Right lung (tissue), 10 donors: ENCODE data around the gene ARRB1. TPM values are rescaled to one million over a fixed set of nuclear protein-coding genes. Genes with fewer than 3 reads are reported as not detected.
"Not testable (repeated sequence)": the region's sequence is repeated elsewhere in the genome, so short reads cannot be mapped to it uniquely, and the experiment has no call there.

ENCODE experiments used
- DNase-seq, 2 donors: peaks; one replicate each; pipeline ENCODE4 v3.0.0-alpha.2; 2013
- long read RNA-seq, 8 donors: transcript quantifications; one replicate each; lab custom pipeline, GENCODE V29; 2026
- polyA plus RNA-seq, 5 donors: library from polyadenylated mRNA; unstranded; fragments of 120-200 nt; gene quantifications; one replicate each; pipeline versions ENCODE4 v1.2.1 to v1.2.3, GENCODE V29; 2013; ENCODE audit warnings: inconsistent platforms in 1 of 5, low replicate concordance in 1 of 5; ENCODE audit not compliant: insufficient read length in 5 of 5, insufficient read depth in 1 of 5

ARRB1 gene
- polyA plus RNA-seq = 10 to 100 TPM; 40.5 to 62.8 (median 54.8) TPM
- long read RNA-seq, donor 1, transcript ARRB1-201 (15 exons, 1,895 nt) = major isoform, 5 of 8,812 reads
- long read RNA-seq, donor 1, partial matches to known transcripts = 8,210 of 8,812 reads
- long read RNA-seq, donor 1, other reads (novel, unspliced or antisense) = 595 of 8,812 reads
- long read RNA-seq, donor 2, partial matches to known transcripts = 4,630 of 4,752 reads
- long read RNA-seq, donor 2, other reads (novel, unspliced or antisense) = 119 of 4,752 reads
- long read RNA-seq, donor 3, partial matches to known transcripts = 0 of 5 reads
- long read RNA-seq, donor 3, other reads (novel, unspliced or antisense) = 0 of 5 reads
- long read RNA-seq, donor 4, partial matches to known transcripts = 3,799 of 4,286 reads
- long read RNA-seq, donor 4, other reads (novel, unspliced or antisense) = 485 of 4,286 reads
- long read RNA-seq, donor 5, transcript ARRB1-201 (15 exons, 1,895 nt) = major isoform, 15 of 7,867 reads
- long read RNA-seq, donor 5, partial matches to known transcripts = 7,138 of 7,867 reads
- long read RNA-seq, donor 5, other reads (novel, unspliced or antisense) = 713 of 7,867 reads
- long read RNA-seq, donor 6, partial matches to known transcripts = 5 of 9 reads
- long read RNA-seq, donor 6, other reads (novel, unspliced or antisense) = 0 of 9 reads
- long read RNA-seq, donor 7, transcript ARRB1-201 (15 exons, 1,895 nt) = major isoform, 13 of 5,262 reads
- long read RNA-seq, donor 7, partial matches to known transcripts = 4,976 of 5,262 reads
- long read RNA-seq, donor 7, other reads (novel, unspliced or antisense) = 272 of 5,262 reads
- long read RNA-seq, donor 8, partial matches to known transcripts = 0 of 1 reads
- long read RNA-seq, donor 8, other reads (novel, unspliced or antisense) = 0 of 1 reads

DNA sequence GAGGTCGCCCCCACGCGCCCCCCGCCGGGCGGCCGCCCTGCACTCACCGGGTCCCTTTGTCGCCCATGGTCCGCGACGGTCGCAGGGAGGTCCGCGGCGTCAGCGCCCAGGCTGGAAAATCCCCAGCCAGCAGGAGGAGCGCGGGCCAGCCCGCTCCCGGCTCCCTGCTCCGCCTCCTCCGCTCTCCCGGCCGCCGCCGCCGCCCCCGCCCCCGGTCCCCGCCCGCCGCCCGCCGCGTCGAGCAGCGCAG, at the start of gene ARRB1:
TSS of gene ARRB1 (minus strand) at position 121 of the 250 bp plus-strand sequence. CDS start at position 67, 54 bp downstream.
- no peak for DNase-seq

DNA sequence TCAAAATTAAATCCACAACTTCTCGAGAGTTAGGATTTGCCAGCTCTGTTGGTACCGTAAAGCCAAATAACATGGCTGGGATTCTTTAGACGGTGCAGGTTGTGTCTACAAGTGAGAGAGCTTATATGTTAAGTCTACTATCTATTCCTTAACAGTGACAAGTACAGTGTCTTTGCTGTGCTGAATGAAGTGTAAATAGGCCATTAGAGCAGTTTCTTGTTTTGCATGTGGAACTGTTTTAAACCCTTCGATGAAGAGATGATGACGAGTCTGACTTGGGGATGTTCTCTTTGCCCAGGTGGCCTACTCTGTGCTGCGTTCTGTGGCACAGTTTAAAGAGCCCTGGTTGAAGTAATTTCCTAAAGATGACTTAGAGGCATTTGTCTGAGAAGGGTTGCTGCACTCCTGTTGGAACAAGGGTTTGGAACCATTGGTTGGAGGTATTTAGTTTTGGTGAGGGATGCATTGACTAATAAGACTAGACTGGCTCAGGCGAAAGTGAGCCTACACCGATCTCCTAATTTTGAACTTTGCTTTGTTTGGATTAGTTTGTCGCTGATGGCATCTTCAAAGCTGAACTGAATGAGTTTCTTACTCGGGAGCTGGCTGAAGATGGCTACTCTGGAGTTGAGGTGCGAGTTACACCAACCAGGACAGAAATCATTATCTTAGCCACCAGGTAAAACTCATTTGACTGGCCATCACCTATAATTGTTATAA, 48.8 kb upstream of the ARRB1 start:
- peak in 1 of 2 donors; percentile 11 for DNase-seq

DNA sequence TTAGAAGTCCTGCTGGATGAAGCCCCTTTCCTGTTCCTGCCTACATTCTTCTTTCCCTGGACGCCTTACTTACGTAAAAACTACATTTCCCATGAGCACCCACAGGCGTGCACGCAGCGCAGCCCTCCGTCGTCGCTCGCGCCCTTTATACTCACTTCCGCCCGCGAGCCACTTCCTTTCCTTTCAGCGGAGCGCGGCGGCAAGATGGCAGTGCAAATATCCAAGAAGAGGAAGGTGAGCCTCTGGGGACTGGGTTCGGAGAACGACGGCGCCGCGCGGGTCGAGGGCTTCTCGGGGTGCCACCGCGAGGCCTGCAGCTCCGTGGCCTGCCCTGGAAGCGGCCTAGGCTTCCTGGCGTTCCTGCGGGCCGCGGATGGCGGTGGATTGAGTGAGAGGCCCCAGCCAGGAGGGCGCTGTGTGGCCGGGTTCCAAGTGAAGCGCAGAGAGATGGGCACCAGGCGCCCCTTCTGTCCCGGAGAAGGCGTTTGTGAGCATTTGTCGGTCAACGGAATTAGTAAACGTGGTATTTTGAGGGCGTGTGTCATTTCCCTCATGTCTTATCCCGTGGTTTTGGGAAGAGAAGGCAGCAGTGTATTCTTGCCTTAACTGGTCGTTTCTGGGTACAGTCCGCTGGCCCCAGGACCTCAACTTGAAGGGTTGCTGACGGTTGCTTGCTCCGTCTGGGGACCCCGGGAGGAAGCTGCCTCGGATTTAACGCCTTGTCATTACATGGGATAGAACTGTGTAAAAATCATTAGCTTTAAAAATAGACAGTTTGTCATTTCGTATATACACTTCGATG, 48.1 kb upstream of the ARRB1 start, which contains the start of gene RPS3:
TSS of gene RPS3 (plus strand) at position 175 of the 802 bp plus-strand sequence. CDS start at position 205, 30 bp downstream.
- peak; percentile 89 to 93 for DNase-seq

DNA sequence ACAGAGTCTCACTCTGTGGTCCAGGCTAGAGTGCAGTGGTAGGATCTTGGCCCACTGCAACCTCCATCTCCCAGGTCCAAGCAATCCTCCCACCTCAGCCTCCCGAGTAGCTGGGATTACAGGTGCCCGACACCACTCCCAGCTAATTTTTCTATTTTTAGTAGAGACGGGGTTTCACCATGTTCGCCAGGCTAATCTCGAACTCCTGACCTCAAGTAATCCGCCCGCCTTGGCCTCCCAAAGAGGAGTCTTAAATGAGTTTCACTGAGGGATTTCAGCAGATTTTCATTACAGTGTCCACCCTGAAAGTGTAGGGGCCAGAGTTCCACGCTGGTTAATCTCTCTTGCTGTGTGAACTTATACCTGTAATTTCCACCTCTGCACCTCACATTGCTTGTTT, 47.4 kb upstream of the ARRB1 start:
- DNase-seq = no peak

DNA sequence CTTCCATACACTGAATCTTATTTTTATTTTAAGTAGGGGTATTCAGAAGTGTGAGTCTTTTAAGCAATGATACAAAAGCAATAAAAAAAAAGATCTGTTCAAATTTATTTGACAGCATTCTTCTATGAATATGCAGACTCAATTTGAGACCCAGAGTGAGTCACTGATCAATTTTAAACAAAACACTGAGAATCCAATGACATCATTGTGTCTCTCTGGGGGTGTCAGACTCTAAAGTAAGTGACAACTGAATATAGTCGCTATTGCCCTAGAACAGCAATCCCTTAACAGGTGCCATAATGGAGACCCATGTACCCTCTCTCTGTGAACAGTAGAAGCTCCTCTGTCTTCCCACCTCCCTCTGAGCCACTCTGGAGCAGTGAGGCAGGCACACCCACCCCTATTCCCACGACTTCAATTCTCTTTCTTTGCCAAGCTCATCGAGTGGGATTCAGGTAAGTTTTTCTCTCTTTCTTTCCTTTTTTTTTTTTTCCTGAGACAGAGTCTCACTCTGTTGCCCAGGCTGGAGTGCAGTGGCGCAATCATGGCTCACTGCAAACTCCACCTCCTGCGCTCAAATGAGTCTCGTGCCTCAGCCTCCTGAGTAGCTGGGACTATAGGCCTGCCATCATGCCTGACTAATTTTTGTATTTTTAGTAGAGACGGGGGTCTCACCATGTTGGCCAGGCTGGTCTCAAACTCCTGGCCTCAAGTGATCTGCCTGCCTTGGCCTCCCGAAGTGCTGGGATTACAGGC, 42.8 kb upstream of the ARRB1 start:
- DNase-seq = no peak

DNA sequence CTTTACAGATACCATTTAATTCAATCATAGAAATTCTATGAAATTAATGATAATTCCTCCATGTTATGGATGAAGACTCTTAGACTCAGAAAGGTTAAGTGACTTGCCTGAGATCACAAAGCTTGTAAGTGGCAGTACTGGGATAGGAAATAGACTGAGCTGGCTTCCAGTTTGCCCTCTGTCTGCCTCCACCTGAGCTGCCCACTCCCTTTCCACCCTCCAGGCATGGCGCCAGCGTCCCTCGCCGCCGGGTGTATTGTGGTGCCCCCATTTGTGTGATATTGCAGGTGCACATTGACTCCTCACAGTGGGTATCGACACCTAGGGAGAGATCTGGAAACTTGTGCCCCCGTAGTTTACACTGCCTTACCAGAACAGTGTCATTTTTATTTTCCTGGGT, 38.5 kb upstream of the ARRB1 start:
- no peak for DNase-seq

DNA sequence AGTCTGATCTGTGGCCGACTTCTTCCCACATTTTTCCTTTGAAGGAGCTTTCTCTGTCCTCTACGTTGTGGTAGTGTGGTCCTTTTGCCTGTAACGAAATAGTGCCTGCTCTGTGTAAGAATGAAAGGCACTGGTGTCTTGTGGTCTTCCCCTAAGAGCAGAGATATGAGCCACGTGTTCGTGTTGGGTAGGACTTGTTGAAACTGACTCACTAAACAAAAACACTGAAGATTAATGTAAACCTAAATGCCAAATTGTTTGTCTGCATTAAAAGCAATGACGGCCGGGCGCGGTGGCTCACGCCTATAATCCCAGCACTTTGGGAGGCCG, 37.8 kb upstream of the ARRB1 start:
- DNase-seq = no peak

DNA sequence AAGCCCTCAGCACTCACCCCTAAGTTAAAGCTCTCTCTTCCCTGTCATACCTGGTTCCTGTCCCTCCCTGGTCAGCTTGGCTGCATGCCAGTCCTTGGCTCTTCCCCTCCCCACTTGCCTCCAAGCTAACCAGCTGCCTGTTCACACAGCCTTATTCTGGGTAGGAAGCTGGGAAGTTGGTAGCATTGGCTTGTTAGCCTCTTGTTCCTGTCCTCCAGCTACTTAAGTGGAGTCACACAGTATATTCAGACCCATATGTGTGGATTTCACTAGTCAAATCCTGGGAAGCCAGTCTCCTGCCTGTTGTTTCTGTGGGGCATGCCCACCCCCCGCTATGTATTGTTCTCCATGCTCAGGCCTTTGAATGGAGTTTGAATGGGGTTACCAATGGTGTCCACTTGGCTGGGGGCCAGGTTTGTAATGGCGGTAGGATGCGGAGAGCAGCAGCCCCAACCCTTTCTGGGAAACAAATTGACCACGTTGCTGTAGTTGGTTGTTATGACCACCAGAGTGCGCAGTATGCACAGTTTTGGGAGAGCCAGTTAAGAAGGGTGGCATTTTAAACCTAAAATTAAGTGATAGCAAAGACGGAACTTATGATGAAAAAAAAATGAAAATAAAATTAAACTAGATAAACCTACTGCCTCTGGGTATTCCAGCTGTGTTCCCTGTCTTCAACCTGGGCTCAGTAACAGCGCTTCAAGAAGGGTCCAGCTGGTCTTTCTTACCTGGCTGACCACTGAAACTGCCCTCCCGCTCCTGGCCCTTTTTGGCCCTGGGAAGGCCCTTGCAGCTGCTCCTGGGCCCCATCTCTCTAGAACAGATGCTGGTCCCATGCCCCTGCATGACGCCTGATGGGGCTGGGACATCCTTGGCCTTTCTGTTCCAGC, 37.2 kb upstream of the ARRB1 start:
- peak; percentile 59 to 66 for DNase-seq

DNA sequence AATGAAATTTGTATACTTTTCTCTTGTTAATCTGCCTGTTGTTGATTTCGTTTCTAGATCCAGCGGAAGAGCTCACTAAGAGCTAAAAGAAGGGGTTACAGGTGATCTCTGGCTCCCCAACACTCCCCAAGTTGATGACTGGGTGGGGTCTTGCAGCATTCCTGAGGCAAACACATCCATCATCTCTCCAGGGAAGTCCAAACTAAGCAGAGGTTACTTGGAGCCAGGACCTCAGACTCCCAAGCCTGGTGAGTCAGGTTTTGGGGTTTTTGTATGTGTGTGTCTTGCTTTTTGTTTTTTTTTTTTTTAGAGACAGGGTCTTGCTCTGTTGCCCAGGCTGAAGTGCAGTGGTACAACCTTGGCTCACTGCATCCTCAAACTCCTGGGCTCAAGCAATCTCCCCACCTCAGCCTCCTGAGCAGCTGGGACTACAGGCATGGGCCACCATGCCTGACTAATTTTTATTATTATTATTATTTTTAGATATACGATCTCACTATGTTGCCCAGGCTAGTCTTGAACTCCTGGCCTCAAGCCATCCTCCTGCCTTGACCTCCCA, 36.4 kb upstream of the ARRB1 start:
- no peak for DNase-seq

DNA sequence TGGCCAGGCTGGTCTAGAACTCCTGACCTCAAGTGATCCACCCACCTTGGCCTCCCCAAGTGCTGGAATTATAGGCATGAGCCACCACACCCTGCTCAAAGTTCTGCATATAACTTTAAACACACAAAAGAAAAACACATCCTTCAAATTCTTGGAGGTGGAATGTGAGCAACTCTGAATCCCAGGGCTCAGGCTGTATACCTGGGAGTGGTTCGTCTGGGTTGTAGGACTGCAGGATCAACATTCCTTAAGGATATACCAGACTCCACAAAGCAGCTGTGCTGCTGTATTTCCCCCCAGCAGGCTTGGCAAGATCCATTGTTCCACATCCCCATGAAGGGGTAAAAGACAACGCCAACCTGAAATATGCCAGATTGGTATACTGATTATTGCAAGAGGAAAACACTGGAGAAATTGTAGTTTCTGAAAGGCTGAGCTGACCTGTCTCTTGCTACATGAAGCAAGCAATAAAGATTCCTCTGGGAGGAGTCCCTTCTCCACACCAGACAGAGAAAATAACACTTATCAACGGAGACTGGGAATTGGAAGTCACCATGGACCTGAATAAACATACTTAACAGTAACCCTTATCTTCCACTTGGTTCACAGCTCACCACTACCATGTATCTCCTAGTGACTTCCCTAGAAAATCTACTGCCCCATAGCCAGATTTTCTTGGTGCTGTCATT, 35.6 kb upstream of the ARRB1 start:
- DNase-seq = no peak

DNA sequence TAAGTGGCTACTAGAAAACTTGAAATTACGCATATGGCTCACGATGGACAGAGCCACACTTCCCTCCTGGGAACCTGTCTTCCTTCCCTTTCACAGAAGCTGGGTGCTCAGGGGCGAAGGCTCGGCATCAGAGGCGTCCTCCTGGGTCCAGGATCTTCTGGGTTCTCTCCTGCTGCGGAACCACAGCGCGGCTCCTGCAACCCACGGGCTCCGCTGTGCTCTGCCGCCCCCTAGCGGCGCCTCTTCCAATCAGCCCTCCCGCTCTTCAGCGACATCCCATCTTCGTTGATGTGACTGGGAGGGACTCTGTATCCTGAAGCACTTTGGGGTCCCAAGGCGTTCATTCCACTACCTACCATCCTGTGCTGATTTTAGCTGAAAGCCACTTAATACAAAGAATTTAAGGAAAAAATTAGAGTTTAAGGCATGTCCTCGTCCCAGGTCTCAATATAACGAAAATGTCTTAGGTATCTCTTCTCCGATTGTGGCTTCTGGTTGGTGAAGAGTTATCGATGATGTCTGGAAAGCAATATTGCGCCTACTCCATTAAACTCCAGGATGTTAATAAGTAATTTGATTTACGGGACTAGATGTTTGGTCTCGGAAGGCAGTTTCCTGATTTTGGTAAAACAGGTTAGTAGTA, 33.1 kb upstream of the ARRB1 start:
- DNase-seq = peak; percentile 68 to 76

DNA sequence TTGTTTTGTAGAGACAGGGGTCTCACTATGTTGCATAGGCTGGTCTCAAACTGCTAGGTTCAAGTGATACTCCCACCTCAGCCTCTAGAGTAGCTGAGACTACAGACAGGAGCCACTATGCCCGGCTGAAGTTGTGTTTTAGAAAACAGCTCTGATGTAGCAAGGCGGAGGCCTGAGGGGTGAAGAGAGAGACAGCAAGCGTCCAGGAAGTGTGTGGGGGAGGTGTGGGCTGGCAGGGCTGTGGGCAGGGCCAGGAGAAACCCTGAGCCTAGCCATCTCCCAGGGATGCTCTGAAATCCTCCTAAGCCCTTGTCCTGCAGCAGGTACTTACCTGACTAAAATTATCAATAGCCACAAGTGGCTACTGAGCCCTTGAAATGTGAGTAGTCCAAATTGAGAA, 31.8 kb upstream of the ARRB1 start:
- no peak for DNase-seq

DNA sequence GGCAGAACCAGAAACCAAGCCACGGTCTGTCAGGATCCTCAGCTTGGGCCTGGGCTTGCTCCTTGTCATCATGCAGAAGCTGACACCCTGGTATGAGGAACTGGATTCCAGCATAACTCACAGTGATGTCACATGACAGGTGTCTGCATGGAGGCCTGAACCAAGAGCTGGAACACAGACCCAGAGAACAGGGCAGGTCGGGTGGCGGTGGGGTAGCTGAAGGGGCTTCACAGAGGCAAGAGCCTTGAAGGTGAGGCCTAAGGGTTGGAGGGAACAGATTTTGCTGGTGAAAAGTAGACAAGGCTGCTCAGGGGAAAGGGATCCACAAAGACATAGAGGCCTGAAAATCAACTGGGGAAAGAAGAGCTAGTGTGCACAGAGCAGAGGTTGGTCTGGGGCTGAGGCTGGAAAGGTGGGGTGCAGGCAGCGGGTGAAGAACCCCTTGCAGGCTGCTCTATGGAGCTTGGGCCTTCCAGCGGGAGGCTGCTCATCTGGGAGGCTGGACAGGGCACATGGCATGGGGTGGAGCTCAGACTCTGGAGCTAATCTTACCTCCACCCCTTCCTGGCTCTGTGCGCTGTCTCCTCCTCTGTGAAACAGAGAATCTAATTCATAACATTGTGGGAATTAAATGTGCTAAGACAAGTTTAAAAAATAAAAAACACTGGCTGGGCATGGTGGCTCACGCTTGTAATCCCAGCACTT, 29.4 kb upstream of the ARRB1 start:
- DNase-seq = no peak

DNA sequence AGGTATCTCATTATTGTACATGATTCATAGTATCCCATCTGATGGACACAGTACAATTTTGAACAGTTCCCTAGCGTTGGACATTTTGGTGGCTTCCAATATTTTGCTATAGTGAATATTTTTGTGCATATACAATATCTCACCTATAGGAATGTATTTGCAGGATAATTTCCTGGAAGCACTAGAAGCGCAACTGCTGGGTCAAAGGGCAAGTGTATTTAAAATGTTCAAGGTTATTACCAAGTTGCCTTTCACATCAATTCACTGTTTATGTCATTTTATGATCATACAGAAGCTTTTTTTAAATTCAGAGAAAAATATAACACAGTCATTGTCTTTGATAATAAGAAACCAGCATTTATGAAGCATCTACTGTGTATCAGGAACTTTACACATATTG, 28.8 kb upstream of the ARRB1 start:
- DNase-seq = no peak

DNA sequence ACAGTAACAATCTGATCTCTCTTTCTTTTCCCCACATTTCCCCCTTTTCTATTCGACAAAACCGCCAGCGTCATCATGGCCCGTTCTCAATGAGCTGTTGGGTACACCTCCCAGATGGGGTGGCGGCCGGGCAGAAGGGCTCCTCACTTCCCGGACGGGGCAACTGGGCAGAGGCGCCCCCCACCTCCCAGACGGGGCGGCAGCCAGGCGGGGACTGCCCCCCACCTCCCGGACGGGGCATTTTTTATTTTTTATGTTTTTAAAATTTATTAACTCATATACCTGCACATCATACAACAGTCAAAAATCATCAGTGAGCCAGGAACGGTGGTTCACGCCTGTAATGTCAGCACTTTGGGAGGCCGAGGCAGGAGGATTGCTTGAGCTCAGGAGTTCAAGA, 27.3 kb upstream of the ARRB1 start:
- DNase-seq = not testable (repeated sequence)

DNA sequence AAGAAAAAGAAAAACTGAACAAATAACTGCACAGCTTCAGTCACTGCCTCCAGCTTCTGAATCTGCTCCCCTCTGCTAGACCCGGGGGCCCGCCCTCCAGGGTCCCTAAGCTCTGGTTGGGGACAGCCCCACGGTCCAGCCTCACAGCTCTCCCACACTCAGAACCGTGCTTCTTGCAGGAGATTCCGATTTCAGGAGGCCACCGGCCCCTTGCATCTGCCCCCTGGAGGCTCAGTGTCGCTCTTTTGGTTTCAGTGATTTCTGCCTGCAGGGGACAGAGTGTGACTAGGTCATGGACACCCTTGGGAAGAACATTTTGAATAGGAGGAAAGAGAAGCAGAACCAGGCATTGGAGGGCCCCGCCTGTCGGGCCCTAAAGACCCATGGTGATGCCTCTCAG, 24.7 kb upstream of the ARRB1 start:
- no peak for DNase-seq

DNA sequence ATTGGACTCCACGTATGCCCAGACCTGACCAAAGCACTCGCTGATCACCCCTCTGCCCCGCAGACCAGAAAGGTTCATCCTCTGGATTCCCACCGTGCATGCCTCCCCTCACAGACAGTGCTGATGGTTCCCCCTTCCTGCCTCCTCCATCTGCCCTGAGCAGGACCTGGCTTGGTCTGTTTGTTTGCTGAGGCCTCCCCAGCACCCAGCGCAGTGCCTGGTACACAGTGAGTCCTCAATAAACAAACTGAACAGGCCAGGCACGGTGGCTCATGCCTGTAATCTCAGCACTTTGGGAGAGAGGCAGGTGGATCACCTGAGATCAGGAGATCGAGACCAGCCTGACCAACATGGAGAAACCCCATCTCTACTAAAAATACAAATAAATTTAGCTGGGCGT, 24.2 kb upstream of the ARRB1 start:
- no peak for DNase-seq

DNA sequence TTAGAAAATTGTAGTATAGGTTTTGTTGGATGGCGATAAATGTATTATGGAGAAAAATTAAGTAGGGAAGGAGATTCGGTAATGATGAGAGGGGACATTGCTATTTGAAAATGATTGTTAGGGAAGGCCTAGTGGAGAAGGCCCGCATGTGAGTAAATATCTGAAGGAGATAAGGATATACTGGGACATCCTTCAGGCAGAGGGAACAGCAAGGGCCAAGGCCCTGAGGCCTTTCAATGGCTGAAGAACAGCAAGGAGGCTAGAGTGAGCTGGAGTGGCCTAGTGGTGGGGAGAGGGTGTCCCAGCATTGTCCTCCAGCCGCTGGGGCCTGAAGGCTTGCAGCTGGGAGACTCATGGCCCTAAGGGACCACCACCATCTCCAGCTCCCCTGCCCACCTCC, 23.2 kb upstream of the ARRB1 start:
- no peak for DNase-seq
